CD4-positive, alpha-beta T cell treated with Interleukin-15 for 1 hour (primary cell): Measurements from ENCODE around the gene CORO2B.
"Not testable (repeated sequence)": the region's sequence is repeated elsewhere in the genome, so short reads cannot be mapped to it uniquely, and the experiment has no call there.

Experiments
- DNase-seq: peaks from one replicate; pipeline ENCODE4 v3.0.0-alpha.2; 2020

CORO2B gene

DNA sequence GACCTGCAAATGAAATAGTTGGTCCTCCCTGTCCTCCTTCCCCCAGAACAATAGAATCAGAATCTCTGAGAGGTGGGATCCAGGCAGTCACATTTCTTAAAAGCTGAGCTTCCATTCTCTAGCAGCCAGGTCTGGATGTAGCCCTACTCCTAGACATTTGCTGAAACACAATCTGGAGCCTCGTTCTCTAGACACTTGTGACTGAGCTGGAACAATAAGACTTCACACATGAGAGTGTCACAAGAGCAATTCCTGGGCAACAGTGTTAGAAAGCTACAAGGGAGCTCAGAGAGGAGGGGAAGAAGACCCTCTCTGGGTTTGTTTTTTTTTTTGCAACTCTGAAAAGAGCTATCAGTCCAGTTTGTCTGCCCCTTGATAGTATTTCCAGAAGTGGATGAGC is 14.5 kb downstream of the CORO2B start:
- DNase-seq, result no peak

DNA sequence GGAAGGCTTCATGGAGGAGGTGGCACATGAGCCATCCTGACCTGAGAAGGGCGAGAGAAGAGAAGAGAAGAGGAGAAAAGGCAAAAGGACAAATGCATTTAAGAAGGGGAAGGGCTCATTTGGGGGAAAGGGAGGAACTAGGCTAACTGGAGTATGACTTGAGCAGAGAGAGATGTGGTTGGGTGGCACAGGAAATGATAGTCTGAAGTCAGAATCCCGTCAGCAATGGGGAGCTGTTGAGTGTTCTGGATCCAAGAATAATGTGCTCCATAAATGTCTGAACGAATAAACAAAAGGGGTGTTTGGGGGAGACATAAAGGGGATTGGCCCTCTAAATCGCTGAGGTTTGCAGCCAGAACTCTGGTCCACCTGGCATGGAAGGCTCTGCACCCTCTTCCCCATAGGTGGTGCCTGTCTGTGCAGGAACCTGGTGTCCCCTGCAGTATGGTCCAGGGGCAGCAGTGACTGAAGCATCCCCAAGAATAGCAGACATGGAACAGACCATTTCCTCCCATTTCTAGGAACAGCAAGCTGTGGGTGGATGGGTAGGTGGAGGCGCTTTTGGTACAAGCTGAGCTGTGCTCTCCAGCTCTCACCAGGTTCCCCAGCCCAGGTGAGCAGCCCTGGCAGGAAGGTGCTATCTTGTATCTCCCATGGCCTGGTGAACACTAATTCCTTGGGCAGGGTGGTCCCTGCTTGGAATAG is 15.2 kb downstream of the CORO2B start:
- DNase-seq, result no peak

DNA sequence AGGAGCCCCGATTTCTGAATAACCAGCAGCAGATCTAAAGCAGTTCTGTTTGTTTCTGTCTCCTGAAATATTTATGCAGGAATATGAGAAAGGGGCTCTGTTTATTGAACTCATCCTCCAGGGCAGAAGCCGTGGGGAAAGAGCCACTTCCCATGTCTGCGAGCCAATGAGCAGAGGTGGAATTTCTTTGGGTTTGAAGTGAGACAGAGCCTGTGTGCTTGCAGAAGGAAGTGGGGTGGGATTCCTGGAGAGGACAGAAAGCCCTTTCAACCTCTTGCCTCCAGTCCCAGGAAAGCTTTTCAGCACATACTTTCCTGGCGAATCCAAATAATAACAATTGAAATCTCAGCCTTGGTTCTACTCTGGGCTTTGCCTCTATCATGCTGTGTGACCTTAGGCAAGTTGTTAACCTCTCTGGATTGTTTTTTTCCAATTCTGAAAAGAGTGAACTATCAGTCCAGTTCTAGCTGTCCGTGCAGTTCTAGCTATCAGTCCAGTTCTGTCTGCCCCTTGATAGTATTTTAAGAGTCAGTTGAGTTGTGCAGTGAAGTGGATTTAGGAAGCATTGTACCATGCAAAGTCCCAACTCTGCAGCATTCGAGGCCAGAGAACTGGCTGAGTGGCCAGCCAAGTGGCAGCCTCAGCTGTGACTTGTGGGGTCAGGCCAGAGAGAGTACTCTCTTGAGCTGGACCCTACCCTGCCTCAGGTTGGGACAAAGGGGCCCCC is 15.9 kb downstream of the CORO2B start:
- DNase-seq, result no peak

DNA sequence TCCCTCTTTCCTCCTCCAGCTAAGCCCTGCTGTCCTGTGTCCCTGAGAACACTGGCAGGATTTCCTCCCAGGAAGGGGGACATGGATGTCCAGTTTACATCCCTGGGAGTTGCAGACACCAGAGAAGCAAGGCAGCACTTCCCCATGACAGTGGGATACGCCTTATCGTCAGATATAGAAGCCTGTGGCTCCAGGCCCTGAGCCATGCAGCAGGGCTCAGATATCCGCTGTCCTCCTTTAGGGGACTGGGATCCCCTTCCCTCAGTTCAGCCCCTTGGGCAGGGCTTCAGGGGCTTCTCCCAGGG is 16.4 kb downstream of the CORO2B start:
- DNase-seq, result no peak

DNA sequence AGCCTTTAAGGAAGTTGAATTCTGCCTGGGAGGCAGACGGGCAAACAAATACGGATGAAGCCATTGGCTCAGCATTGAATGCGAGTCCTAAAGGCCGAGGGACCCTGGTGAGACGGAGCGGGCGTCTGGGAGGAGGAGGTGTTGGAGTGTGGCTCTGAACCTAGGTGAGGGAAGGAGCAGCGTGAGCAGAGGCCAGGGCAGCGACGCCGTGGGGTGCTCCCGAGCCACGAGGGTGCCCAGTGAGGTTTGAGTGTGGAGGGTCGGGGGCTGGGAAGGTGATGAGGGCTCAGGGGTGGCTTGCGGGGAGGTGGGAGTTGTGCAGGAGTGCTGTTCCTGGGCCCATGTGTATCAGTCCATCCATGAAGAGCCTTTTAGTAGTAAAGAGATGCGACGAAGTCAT is 17.0 kb downstream of the CORO2B start:
- no peak for DNase-seq

DNA sequence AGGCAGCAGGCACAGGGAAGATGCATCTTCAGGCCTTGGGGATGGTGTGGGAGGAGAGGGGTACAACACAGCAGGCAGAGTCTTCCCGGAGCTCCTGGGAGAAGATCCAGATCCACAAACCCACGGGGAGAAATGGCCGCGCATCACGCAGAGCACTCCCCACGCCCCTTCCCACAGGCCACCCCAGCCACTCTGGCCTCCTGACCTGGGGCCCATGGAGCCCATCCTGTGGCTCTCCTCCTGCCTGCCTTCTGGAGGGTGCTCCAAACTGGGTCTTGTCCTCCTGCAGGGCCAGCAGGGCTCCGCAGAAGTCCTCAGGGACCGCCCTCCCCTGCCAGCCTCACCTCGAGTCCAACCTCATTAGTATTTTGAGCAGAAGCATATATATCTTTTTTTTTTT is 17.9 kb downstream of the CORO2B start:
- DNase-seq, result no peak

DNA sequence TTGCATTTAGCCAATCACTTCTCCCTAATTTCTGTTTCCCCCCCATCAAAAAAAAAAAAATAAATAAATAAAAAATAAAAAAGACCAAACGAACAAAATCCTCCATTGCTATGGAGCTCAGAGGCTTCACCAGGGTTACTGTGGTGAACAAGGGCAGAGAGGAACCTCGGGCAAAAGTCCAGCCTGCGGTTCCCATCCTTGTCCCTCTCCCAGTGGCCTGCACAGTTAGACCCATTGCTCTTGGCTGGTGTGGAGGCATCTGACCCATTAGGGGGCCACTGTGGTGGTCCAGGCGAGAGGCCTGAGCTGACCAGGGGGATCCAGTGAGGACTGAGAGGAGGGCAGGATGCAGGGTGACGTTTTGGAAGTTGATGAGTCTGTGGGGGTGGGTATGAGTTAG is 18.8 kb downstream of the CORO2B start:
- no peak for DNase-seq

DNA sequence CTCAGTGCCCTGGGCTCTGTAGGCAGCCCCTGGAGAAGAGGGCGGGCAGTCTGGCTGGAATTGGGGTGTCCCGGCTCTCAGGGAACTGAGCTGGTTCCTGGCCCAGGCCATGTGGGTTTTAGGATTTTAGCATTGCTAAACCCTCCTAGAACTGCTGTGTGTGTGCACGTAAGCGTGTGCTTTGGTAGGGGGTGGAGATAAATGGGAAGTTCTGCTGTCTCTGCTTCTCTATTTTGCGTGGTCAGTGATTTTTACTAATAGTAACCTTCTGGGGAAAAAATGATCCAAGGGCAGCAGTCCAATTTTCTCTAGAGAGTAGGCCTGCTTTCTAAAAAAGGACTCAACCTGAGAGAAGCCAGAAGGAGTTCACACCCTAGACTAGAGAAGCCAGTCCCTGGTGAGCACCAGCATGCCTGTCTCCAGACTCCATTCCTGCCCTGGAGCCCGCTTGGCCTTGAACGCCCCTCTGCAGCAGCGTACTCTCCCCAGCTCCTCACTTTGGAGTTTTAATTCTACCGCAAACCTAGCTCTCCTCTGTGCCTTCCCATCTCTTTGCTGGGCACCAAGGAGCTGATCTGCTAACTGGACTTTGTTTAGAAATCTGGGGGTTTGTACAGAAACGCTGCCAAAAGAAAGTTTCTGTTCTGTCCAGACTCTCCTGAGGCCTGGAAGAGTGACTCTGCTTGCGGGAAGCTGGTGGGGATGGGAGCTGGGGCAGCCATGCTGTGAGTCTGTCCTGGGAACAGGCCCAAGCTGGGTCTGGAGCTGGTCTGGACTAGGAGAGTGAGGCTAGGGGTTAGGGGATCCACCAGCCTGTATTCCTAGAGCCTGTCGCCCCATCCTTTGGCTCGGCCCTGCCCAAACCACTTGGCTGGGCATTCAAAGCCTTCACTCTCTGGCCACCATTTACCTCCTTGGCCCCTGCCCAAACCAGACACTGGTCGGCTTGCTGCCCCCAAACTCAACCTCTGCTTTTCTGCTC is 19.7 kb downstream of the CORO2B start:
- no peak for DNase-seq

DNA sequence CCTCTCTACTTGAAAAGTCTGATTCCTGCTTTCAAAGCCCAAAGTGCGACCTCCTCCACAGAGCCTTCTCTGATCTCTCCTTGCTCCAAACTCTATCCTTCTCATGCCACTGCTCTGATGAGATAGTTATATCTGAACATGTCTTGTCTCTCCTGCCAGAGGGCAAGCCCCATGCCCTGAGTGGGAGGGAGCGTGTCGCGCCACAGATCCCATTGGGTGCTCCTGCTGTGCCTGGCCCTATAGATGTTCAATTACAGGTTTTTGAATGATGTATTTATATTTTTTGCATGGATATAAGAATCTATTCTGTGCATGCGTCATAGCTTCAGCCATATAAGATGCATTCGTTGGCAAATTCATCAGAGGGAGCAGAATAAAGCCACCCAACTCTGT is 20.4 kb downstream of the CORO2B start:
- DNase-seq, result no peak

DNA sequence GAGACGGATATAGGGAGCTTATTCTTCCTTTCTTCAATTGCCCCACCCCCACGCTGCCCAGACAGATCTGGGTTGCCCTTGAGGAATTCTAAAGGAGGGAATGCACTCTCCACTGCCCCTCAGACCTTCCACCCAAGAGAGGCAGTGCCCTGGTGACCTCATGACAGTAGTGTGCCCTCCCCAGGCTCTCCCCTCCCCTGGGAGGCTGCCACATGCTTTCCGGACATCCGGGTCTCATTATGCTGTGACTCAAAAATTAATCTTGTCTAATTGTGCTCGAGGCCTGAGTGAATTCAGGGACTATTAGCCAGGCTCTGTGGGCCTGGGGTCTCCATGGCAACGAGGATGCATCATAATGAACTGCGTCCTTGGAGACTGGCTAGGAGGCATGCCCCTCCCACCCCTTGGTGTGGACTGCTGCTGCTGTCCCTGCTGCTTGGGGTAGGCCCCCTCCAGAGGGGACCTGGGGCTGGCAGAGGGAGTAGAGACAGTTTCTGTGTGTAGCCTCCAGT is 20.8 kb downstream of the CORO2B start:
- DNase-seq, result no peak

DNA sequence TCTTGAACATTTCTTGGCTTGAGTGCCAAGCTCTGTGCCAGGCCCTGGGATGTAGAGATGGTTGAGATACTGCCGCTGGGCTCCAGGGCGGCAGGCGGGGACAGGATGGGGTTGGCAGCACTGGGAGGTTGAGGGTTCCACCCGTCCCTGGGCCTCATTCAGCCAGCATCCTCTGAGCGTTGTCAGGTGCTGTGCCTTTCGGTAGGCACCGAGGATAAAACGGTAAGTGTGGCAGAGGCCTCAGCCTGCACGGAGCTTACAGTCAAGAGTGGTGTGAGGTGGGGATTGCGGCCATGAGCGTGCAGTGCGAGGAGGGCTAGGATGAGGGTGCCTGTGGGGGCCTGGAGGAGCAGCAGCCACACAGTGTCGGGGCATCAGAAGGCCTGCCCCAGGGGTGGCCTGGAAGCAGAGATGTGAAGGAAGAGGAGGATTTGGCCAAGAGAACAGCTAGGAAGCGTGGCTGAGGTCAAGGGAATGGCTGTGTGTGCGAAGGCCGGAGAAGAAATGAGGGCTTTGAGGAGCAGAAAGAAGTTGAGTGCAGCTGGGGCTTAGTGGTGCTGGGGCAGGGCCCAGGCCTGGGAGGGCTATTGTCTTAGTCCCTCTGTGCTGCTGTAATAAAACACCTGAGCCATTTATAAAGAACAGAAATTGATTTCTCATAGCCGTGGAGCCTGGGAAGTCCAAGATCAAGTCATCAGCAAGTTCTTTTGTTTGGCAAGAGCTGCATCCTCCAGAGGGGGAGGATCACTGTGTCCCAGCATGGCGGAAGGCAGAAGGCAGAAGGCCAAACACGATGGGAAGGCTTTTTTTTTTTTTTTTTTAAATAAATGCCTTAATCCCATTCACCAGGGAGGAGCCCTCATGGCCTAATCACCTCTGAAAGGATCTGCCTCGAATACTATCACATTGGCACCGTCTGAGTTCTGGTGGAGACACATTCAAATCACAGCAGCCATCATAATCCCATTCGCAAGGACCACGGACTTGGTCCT is 22.7 kb downstream of the CORO2B start:
- DNase-seq, result no peak

DNA sequence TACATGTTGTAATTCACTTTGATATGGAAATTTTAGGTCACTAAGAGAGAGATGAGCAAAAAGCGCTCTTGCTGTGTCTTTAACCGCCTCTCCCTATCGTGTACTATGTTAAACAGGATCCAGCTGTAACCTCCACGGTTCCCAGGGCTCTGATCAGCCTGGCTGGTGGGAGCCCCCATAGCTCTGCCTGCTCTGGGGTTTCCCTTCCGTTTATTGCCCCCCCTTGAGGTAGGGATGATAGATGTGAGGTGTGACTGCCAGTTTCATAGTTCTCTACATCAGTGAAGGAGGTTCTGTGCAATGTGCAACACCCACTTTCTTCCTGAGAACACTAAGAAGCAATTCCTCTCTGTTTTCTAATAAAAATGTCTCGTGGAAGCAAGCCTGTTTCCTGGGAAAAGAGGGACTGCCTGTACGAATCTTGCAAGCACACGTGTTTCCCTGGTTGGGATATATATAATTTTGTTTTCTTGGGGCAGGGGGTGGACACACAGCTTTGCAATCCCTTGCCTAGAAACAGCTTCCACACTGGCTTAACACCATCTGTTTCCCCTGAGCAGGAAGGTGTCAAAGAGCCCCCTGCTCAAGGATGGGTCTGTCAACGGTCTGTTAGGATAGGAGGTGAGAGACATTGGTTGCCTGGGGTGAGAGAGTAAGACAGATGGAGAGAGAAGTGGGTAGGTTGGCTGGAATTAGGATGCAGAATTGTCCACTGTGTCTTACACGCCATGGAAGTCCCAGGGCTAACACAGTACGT is 23.8 kb downstream of the CORO2B start:
- DNase-seq, result no peak

DNA sequence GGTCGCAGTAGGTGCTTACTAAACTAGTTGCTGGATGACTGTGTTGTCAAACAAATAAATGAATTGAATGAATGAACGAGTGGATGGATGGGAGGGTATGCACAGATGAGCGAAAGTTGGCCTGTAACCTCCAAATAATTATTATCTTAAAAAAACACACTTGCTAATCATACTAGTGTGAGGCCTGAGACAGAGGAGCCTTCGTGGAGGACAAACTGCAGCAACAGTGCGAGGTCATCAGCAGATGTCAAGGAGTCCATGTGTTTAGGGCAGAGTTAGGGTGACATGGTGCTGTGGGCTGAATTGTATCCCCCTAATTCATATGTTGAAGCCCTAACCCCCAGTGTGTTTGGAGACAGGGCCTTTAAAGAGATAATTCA is 24.4 kb downstream of the CORO2B start:
- no peak for DNase-seq

DNA sequence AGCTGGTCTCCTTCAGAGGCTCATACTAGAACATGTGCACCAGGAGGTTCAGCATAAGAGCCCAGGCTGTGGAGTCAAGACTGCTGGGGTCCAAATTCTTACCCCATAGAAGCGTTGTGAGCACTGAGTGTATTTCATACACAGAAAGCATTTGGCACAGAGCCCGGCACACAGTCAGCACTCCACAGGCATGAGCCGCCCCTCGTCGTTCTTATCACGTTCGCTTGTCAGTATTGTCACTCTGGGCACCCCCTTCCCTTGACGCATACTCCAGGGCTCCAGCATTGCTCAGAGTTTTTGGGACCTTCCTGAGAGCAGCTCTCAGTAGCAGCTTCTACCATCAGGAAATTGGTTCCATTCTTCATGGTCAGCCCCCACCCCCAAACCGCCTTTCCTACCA is 25.2 kb downstream of the CORO2B start:
- no peak for DNase-seq

DNA sequence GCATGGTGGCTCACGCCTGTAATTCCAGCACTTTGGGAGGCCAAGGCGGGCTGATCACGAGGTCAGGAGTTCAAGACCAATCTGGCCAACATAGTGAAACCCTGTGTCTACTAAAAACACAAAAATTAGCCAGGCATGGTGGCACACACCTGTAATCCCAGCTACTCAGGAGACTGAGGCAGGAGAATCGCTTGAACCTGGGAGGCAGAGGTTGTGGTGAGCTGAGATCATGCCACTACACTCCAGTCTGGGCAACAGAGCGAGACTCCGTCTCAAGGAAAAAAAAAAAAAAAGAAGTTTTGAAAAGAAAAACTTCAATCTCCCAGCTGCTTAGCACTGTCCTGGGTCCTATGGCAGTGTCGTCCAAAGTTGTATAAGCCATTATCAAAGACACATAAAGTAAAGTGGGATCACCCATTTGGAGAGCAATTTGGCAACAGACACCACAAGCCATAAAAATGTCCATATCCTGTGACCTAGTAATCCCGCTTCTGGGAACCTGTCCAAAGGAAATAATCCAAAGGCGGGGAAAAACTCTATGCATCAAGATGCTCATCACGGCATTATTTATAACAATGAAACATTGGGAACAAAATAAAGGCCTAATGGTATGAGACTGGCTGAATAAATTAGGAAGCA is 26.2 kb downstream of the CORO2B start:
- DNase-seq, result not testable (repeated sequence)

DNA sequence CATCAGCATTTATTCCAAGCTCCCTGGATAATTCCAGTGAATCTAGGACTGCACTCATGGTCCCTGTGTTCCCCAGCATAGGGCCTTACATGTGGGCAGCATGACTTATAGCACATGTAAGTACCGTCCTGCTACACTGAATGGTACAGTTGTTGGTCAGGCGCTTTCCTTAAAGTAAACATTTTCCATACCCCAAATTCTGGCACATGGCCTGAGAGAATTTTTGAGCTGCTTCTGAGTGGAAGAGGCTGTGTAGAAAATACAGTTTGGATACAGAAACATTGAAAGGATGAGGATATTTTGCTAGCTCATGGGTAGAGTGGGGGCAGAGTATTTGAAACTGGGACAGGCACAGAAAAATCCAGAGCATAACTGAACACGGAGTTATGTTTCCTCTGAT is 27.6 kb downstream of the CORO2B start:
- DNase-seq, result no peak

DNA sequence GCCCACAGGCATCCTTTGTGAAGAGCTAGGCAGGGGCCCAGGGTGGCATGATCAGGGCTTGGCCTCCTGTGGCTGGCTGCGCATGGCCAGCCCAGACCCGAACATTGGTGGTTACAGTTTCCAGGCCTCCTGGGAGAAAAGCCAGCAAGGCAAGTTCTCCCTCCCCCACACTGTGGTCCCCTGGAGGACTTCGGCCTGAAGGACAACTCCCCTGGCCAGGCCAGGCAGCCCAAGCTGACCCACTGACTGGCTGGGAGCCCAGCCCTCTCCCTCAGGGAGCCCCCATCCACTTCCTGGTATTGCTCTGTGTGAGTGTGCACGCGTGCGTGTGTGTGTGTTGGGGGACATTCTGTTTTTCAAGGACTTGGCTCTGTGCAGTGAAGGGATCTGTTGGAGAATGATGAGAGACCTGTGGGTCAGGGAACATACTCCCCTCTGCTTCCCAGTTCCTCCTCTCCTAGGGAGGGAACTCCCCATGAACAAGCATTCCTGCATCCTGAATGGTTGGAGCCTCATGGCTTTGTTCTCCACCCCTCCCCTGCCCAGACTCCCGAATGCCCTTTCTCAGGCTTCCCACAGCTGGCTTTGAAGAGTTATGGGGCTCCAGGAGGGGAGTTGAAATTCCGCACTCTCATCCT is 29.5 kb downstream of the CORO2B start:
- no peak for DNase-seq

DNA sequence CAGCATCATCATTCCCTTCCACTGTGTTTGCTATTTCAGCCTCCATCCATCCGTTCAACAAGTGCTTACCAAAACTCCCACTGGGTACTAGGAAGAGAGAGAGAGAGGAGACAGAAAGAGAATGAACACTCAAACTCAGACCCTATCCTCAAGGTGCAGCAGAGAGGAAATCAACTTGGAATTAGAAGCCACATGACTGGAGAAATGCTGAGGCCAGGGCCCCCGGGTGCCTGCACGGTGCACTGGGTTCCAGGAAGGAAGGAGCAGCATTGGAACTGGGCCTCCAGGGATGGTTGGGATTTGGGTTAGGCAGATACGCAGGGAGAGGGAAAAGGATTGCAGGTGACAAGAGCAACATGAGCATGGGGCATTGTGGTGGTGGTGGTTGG is 30.0 kb downstream of the CORO2B start:
- no peak for DNase-seq

DNA sequence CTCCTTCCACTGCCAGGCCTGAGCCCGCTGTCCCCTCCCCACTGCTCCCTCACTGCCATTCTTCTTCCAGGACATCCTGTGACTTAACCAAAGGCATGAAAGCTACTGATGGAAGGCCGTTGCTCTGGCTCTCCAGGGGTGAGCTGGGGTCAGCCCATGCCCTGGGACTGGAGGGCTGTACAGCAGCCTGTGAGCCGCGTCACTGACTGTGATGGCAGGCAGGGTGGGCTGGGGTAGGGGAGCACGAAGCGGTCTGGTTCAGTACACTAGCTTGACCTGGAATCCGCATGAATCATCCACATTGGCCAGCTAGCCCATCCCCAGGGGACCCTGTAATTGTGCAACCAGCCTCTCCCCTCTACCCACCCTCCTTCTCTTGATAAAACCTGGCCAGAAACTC is 30.8 kb downstream of the CORO2B start:
- no peak for DNase-seq

DNA sequence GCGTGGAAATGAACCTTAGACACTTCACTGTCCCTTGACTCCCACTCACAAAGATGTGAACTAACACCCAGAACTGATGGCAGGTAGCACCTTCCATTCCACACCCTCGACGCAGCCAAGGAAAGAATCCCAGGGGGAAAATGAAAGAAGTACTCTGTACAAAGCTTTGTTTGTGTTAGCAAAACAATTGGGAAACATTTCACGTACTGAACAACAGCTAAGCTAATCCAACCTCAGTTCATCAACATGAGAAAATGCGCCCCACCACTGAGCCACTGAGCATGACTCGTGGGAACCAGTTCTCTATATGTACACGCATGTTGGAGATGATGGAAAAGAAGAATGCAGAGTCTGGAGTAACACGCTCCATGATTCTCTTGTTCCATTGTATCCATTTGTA is 32.0 kb downstream of the CORO2B start:
- no peak for DNase-seq

DNA sequence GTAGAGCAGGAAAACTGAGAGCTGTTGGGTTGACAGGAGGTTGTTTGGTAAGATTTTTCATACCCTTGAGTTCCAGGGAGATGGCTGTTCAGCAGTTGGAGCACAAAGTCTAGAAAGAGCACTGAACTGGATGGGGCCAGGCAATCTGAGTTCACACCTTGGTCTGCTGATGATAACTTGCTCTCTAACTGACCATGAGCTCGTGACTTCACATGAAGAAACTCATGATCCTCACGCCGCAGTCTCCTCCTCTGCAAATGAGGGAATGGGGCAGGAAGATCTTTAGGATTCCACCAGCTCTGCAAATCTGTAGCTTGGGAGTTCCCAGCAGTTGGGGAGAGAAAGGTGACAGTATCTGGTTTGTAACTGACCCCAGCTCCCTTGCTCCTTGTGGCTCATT is 33.7 kb downstream of the CORO2B start:
- DNase-seq, result no peak
